HG03439 (cell line): ENCODE data around the gene ST7.
"Not testable (repeated sequence)": the region's sequence is repeated elsewhere in the genome, so short reads cannot be mapped to it uniquely, and the experiment has no call there.

Experiments used
- ATAC-seq: cut with Tn5 transposase; IDR thresholded peaks from one replicate; pipeline ENCODE4 v1.9.1; 2021; ENCODE audit warnings: mild to moderate bottlenecking, moderate library complexity; ENCODE audit not compliant: unreplicated experiment

Gene ST7

DNA sequence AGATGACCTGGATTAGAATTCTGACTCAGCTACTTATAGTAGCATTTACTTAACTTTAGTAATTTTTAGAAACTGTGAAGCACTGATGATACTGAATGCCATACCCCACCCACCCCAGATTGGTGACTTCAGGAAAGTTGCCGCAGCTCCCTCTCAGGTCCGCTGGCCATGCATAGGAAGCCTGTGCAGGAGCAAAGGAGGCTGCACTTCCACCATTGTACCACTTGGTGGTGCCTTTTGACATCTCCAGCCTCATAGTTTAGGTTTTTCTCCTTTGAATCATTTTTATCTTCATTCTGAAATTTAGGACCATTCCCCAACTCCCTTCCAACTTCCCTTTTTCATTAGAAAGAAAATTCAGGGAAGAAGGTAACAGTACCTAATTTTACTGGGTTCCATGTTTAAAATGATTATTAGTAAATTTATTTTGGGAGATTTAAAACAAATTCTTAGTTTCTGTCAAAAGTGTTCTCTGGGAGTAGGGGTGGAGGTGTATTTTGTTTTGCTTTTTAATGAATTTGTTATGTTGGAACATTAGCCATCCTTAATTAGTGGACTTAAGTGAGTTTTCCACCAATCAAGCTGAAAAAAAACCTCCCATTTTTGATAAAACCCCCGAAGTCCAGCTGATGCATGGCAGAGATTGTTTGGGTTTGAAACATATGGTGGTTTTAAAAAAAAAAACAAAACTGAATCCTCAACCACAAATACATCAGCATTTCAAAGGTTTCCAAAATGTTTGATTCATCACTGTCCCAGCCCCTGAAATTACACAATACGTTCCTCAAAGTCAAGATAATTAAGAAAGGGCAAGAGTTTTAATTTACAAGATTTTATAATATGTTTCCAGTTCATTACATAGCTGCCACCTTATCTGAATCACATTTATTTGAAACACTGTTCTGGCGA lies 259.9 kb downstream of the ST7 start:
- peak; percentile 82 for ATAC-seq

DNA sequence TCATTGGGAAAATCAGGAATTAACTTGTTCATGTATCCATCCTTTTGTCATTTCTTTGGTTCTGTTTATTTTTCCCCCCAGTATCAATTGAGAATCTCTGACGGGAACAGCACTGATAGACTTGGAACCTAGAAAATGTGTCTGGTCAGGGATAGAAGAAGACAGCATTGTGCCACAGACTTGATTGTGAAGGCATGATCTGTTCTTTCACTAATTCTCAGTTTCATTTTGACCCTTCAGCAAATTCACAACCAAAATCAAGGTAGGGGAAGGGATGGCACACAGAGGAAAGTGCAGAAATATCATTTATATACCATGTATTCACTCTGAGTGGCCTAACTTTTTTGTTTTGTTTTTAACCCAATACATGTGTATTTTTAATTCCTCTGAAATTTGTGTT lies 262.7 kb downstream of the ST7 start:
- no peak for ATAC-seq

DNA sequence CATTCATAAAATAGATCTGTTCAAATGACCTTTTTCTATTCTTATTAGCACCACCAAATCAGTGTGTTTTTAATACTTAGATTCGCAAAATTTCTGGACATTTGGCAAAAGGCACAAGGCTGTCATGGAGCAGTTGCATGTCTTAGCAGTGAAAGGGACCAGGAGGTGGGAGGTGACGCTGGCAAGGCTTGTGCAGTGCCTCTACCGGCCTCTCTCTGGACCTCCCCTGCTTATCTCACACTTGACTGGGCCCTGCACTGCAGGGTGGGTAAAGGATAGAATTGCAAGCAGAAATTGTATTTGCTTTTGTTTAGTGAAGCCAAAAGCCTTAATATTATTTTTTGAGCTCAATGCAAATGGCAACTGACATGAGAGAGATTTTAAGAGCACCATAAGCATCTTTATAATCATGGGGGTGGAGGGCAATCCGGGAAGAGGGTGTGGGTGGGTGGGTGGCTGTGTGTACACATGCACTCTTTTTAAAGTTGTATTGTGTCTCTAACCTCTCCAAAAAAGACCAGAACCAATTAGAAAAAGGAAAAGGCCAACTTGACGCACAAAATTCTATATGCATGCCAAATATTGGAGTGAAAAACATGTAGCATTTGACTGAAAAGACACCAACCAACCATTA lies 263.3 kb downstream of the ST7 start:
- ATAC-seq, result no peak

DNA sequence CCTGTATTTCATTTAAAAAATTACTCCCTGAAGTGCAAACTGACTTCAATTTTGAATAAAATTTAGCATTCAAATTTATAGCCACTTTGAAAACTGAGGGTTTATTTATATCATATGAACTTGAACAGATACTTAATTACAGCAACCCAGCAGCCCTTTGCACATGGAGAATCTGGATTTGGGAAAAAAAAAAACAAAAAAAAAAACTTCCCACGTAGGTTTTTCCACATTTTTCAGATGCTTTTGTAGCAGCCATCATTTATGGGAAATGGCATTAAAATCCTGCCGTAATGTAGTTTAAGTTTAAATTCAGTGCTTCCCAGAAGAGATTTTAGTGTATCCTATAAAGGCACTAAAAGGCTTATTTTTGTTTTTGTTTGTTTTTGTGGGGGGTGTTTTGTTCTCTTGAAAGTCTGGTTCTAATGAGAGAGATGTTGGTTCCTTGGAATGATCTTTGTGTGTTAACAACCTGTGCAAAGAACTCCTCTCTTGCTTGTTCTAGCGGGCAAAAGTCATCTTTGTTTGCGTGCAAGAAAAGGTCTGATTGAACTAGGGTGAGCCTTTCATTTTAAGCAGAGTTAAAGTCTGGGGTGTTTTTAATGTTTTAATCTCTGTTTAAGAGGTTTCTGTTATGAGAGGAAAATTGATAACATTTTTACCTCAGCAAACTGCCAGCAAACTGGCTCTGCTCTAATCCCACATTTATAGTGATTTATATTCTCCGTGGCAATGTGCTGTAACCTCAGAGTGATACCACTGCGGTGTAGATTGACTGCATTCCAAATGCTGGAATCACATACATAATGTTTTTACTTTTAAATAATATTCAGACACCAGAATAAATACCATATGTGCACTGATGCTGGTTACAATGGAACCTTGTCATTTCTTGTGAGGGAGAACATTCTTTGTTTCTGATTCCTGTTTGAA lies 264.1 kb downstream of the ST7 start:
- no peak for ATAC-seq

DNA sequence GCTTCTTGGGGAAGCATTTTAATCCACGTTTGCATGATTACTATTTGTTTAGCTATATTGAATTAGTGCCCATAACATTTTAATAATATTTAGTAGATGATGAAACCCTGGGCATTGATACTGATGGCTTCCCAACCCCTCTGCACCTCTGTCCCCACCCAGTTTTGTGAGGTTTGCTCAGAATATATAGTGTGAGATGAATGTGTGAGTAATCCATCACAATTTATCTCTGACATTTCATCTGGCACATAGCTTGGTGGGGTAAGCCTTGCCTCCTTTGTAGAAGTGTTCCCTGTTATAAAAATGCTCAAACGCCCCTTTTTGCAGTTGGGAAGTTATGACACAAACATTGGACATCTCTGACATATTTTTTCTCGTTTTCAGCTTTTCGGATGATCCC lies 265.4 kb downstream of the ST7 start:
- ATAC-seq, result no peak

DNA sequence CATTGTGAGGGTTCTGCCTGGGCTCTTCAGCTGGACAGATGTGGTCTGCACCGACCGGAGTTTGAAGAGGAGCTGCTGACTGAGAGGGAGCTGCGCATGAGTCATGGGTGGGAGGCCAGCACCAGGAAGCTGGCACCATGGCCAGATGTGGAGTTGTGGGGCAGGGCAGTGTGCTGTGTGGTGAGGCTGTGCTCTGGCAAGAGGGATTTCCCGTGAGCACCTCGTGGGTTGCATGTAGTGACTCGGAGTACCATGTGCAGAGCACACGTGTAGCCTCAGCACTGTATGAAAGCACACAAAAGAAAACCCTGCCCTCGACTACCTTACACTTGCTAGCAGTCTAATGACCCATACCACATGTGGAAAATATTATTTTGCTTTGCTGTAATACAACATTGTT lies 266.2 kb downstream of the ST7 start:
- ATAC-seq, result no peak

DNA sequence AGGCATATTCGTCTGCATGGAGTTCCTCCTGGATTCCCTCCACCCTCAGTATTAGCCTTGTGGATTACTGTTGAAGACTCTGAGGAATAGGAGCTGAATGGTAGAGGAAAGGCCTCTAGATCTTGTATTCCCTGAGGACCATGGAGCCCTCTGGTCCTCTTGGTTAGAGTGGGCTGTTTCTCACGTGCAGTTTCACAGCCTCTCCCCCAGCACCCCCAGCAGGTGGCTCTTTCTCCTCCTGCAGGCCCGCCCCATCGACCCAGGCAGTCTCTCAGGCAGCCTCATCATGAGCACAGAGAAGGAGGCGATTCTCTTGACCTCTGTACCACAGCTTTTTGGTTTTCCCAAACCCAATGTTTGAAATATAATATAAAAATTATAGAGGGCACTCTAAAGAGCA lies 267.5 kb downstream of the ST7 start:
- no peak for ATAC-seq

DNA sequence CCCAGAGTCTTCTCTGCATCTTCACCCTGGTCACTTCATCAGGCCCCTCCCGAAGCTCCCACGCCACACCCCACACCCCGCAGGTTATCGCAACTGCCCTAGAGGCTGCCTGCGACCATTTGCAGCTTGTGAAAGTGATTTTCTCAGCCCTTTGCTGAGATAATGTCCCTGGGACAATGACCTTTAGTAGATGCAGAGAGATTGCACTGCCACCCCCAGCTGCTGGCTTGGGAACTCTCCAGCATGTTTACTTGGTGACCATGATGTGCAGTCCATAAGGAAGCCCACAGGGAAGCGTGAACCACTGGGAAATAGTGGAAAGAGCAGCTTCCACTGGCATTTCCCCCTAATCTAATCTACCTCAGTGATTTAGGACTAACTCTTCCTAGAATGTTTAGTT lies 272.2 kb downstream of the ST7 start:
- no peak for ATAC-seq

DNA sequence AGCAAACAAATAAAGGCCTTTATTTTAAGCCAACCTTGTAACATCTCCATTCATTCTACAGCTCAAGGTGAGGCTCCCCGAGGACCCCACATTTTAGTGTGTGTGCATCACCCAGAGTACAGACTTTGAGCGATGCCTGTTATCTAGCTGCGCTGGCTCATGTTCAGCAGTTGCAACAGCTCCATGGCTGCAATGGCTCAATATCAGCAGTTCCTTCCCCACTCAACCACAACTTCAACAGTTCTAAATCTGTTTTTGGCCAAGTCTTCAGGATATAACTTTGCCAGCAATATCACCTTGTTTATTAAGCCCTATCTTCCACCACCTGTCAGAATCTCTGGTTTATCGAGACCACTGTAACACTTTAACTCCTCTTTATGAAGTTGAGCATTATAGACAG lies 273.8 kb downstream of the ST7 start:
- ATAC-seq, result no peak

DNA sequence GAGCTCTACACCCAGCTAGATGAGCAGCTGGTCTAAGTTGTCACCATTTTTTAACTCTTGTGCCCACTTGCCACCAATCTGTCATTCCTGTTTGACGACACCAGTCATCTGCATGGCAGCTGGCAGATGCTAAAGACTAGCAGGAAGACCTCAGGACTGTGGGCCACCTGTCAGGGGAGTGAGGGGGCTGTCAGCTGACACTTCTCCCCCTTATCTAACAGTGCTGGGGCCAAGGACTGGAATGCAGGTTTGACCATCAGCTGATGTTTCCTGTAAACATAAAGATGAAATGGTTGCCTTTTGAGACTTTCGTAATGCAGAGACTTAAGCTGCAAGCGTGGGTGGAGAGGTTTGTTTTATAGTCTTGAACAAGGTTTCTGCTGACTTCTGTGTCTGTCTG lies 276.0 kb downstream of the ST7 start:
- no peak for ATAC-seq

DNA sequence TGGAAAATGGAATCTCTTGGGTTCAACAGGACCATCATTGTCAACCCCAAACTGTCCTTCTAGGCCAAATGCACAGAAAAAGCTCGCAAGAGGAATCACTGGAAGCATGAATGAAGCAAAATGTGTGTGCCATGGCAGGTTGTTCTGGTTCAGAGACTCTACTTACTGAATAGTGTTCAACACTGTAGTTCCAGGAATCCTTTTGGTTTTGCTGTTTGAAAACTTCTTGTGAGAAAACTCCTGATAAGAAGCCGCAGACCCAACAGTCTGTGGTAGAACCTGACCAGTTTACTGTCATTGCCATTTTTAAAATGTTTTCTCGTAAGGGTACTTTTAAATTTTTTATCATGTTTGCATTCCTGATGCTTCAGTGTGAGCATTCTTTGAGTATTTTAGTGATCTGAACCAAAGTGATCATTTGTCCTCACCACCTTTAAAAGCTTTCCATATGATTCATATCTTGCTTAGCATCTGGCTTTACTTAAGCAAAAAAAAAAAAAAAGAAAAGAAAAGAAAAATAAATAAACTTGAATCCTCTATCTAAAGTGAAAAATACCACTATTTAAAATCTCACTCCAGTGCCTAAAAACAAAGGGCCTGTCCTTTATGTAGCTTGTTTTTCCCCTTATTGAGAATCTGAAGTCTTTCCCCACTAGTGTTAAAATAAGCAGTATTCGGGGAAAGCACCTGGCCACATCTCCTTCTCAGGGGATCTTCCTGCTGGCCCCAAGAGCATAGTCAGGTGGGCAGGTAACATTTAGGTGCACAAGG lies 277.2 kb downstream of the ST7 start:
- ATAC-seq, result peak; percentile 63

DNA sequence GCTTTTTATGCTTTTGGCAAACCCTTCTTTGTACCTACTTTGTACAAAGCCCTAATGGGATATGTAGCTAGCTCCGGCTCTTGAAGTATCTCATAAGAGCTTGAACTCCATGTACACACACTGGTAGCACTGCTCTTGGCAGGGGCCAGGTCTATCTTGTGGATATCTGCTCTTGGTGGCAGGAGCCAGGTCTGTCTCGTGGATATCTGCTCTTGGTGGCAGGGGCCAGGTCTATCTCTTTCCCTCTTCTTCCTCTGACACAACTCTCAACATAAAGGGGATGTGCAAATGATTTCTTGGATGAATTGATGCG lies 277.7 kb downstream of the ST7 start:
- no peak for ATAC-seq

DNA sequence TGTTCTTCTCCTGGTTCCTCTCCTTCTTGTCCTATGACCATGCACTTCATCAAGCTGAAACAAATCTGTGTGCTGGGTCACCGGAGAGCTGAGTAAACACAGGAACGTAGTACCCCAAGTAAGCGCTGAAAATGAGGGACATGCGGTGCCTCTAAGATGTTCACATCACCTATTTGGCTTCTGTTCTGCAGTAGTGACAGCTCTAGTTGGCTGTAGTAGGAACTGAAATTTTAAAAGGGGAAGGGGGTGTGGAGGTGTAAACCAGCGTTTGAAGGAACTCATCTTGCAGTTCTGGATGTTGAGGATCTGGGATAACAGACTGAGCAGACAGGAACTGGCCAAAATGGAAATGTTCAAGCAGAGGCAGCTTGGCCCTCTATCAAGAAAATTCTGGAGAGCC lies 284.3 kb downstream of the ST7 start:
- no peak for ATAC-seq

DNA sequence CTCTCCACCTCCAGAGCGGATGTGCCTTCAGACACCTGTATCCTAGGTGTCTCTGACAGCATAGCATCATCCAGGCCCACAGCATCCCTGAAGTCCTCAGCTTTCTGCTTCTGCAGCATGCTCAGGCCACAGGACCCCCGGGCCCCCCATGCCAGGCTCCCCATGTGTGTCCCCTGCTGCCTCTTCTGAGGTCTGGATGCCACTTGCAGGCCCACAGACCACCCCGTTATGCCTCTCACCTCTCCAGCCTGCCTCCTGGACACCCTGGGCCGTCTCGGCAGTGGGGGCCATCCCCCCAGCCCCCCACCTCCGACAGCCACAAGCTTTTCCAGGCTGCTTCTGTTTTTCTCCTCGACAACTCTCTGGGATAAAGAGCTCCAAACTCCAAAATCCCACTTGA lies 285.2 kb downstream of the ST7 start:
- no peak for ATAC-seq

DNA sequence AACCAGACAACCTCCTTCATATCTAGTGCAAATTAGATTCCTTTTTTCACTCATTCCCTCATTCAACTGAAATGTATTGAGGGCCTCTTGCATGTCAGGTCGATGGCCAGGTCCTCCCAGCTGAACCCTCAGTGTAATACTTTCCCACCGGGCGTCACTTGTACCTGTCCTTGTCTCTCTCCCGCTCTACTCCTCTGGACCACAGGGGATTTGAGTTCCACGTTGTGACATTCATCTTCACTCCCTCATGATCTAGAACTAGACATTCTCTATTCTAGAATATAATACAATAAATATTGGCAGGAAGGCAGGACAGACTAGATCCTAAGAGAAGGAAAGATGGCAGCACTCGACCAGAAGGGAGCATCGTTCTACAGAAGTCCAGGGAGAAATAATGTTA lies 285.6 kb downstream of the ST7 start:
- no peak for ATAC-seq

DNA sequence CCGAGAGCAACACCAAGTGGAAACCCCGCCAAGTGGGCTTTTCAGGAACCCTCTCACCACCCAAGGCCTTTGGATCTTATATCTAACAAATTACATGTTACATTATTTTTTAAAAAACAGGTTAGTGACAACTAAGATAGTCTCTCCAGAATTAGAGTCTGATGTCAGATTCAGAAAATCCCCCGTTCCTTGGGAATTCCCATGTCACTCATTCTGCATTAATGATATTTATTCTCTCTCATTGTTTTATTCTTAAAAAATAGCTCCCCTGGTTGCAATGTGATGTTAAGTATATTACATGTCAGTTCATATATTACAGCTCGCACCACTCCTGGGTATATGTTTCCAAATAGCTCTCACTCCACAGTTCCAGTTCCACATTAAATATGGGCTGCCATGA lies 287.8 kb downstream of the ST7 start:
- no peak for ATAC-seq

DNA sequence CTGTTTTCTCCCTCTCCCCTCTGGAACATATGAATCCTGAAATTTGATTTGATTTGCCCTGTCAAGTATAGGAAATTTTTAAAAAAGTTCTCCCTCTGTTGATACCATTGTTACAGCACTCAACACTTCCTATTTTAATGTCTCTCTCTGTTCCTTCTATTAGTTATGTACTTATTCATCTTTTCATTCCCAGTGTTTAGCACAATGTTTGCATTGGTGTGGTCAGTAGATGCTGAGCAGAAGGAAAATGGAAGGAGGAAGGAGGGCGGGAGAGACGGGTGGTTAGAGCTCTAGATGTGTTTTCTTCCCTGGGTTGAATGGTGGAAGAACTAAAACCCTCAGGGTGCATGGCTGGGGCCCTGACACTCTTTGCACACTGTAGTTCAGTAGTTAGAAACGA lies 290.1 kb downstream of the ST7 start:
- ATAC-seq, result no peak

DNA sequence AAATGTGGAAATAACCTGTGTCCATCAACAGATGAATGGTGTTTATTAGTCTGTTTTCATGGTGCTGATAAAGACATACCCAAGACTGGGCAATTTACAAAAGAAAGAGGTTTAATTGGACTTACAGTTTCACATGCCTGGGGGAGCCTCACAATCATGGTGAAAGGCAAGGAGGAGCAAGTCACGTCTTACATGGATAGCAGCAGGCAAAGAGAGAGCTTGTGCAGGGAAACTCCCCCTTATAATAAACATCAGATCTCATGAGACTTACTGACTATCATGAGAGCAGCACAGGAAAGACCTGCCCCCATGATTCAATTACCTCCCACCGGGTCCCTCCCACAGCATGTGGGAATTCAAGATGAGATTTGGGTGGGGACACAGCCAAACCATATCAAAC lies 292.4 kb downstream of the ST7 start:
- ATAC-seq, result not testable (repeated sequence)

DNA sequence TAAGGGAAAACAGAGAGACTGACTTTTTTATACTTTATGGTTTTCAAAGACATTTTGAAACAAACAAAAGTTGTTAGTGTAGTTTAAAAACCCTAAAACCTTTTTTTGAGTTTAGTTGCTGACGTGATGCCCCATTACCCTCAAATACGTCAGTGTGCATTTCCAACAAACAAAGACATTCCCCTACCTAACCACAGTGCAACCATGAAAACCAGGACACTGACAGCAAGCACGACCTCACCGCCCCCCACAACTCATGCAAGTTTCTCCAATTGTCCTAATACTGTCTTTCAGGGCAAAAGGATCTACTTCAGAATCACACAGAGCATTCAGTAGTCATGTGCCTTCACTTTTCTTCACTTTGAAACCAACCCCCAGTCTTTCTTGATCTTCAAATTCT lies 294.5 kb downstream of the ST7 start:
- no peak for ATAC-seq

DNA sequence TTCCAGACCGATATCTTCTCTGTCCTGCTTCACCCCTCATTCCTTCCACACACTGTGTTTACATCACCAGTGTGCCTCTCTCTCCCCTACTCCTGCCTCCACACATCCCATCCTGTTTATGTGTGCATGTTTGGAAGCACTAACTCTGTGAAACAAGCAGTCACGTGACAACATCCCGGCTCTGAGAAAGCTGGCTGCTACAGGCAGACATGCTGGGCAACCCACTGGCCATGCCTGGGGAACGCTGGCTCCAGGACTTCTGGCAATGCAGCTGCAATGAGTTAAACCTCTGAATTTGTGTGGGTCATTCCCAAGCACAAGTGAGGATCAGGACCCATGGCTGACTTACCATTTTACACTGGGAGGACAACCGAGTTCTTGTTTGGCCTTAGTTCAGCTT lies 295.5 kb downstream of the ST7 start:
- no peak for ATAC-seq

DNA sequence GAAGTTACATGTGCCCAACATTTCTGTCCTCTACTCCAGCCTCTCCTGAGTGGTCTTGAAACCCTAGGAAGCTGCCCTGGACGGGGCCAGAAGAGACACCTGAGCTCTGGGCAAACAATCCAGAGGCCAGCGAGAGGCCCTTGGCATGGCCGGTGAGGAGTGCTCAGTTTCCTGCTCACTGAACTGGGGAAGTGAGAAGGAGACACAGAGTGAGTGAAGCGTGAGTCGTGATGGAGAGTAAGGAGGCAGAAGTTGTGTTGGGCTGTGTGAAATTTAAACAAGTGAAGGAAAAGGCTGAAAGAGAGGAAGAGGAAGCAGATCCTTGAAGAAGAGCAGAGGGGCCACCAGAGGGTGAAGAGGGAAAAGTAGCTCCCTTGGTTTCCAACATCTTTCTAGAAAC lies 296.4 kb downstream of the ST7 start:
- ATAC-seq, result no peak
